ENCODE results near the gene MBTPS2. TPM values are rescaled to one million over a fixed set of nuclear protein-coding genes. Genes with fewer than 3 reads are reported as not detected.

MBTPS2 gene
- total and polyA plus RNA-seq, 12 donors, result 2.0 to 14.2 (median 12.1) TPM

DNA sequence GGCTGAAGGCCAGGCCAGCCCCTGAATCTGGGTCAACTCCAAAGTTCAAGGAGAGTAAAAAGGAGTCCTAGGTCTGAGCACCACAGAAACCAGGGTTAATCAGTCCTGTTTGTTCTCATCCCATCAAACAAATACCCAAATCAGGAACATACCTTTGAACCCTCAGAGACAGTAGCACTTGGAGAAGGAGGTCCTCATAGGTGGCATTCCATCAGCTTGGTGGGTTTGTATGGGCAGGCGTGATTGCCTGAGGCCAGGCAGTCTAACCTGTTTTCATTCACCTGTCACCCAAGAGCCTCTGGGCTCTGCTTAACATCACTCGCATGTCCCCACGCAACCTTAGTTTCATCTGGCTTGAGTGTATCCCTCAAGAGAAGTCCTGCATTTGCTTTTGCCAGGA lies 17.5 kb upstream of the MBTPS2 start:
- WGBS, 2 donors, result 55 to 75% methylated on average over 3 of the region's 3 CpGs
- Histone ChIP-seq H3K27me3 (no peaks in the 10 kb centered on the region), H3K36me3 (no peaks in the 10 kb centered on the region), H3K9me3 (no peaks in the 10 kb centered on the region), H3K27ac (no peak overlapping the region), H3K4me3 (no peak overlapping the region), H3K4me1 (no peaks in the 10 kb centered on the region)
- intact Hi-C loops (cut with DNase I), result no loop called here
- TF ChIP-seq, protein P1, sequence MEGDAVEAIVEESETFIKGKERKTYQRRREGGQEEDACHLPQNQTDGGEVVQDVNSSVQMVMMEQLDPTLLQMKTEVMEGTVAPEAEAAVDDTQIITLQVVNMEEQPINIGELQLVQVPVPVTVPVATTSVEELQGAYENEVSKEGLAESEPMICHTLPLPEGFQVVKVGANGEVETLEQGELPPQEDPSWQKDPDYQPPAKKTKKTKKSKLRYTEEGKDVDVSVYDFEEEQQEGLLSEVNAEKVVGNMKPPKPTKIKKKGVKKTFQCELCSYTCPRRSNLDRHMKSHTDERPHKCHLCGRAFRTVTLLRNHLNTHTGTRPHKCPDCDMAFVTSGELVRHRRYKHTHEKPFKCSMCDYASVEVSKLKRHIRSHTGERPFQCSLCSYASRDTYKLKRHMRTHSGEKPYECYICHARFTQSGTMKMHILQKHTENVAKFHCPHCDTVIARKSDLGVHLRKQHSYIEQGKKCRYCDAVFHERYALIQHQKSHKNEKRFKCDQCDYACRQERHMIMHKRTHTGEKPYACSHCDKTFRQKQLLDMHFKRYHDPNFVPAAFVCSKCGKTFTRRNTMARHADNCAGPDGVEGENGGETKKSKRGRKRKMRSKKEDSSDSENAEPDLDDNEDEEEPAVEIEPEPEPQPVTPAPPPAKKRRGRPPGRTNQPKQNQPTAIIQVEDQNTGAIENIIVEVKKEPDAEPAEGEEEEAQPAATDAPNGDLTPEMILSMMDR (IDR thresholded peaks at IDR 0.05), result no peak
- ATAC-seq, result peak in 1 of 8 donors; percentile 65
- no peak for DNase-seq

- Histone ChIP-seq H3K36me3 (no peaks in the 10 kb centered on the region), H3K27me3 (peaks cover 0 to 14% (median 0%) of the 10 kb centered on the region in 7 donors), H3K4me3 (no peak overlapping the region), H3K27ac (no peak overlapping the region), H3K9me3 (no peaks in the 10 kb centered on the region), H3K4me1 (no peaks in the 10 kb centered on the region)
- DNase-seq (no peak), ATAC-seq (no peak)
- intact Hi-C loops (cut with DNase I), result loop anchor here in 2 of 10 donors (10.0 kb wide), 2 partner anchors 77 to 143 kb away; partner anchors contain the start of gene SMPX (in 2 of the 2)
- TF ChIP-seq, protein P1 (IDR thresholded peaks at IDR 0.05), result no peak
- 82 to 93% methylated on average over 2 of the region's 2 CpGs for WGBS, 2 donors
These were observed 7.9 kb upstream of the MBTPS2 start for GRCh38 chrX:21831496-21831895.

DNA sequence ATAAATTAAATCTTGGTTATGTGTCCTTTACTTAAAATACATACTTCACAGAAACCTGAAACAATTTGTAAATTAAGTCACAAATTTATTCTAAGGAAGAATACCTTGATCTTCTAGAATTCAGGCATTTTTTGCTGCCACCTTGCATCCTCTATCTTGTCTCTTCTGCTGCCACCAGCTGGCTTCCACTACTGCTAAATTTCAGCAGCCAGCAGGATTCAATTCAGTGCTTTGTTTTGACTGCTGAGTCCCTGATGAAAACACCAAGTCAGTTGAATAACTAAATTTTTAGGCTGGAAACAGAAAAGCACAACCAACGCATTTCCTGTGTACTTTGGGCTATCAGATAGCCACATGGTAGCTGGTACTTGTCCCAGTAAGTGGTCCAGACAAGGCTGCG lies 2.4 kb upstream of the MBTPS2 start:
- TF ChIP-seq, protein P1 (IDR thresholded peaks at IDR 0.05), result peak in 1 of 9 donors; percentile 6
- Histone ChIP-seq H3K27ac (no peak overlapping the region), H3K4me1 (peaks cover 0 to 20% (median 6%) of the 10 kb centered on the region in 9 donors), H3K9me3 (no peaks in the 10 kb centered on the region), H3K36me3 (no peaks in the 10 kb centered on the region), H3K4me3 (no peak overlapping the region), H3K27me3 (peaks cover 0 to 34% (median 0%) of the 10 kb centered on the region in 7 donors)
- intact Hi-C loops (cut with DNase I), result loop anchor here in 3 of 10 donors (5.0 to 10.0 kb wide), 3 partner anchors 80 to 138 kb away; partner anchors contain the start of gene SMPX (in 3 of the 3)
- DNase-seq (no peak), ATAC-seq (no peak)
- WGBS, 2 donors, result 50 to 68% methylated on average over 2 of the region's 2 CpGs

DNA sequence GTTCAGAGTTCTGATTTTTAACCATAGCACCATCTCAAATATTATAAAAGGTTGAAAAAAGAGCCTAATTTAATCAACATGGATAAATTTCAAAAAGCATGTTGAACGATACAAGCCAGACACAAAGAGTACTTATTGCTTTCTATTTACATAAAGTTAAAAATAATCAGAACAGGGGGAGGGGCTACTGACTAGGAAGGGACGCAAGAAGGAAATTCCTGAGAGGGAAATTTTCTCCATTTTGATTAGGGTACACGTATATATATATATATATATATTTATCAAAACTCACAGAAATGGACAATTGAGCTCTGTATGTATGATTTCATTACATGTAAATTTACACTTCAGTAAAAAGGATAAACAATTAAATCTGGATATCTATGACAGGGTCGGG lies 482 bp upstream of the MBTPS2 start:
- peak in 3 of 8 donors; percentile 20 to 47 (median 40) for ATAC-seq
- 0 to 1% methylated on average over 4 of the region's 4 CpGs for WGBS, 2 donors
- DNase-seq, result no peak
- intact Hi-C loops (cut with DNase I), result loop anchor here in 3 of 10 donors (5.0 to 10.0 kb wide), 3 partner anchors 82 to 136 kb away; partner anchors contain the start of gene SMPX (in 3 of the 3)
- Histone ChIP-seq H3K27me3 (peaks cover 0 to 34% (median 0%) of the 10 kb centered on the region in 7 donors), H3K27ac (peak overlapping the region; percentile 39 to 89 (median 86)), H3K36me3 (peaks cover 0 to 9% (median 0%) of the 10 kb centered on the region in 9 donors), H3K4me3 (peak overlapping the region; percentile 26 to 80 (median 72)), H3K9me3 (no peaks in the 10 kb centered on the region), H3K4me1 (peaks cover 0 to 27% (median 11%) of the 10 kb centered on the region in 9 donors)
- TF ChIP-seq, protein P1 (IDR thresholded peaks at IDR 0.05), result no peak
